Activated naive CD4-positive, alpha-beta T cell treated with anti-CD3 and anti-CD28 coated beads for 36 hours (primary cell): ENCODE data around the gene RBMS3. TPM values are rescaled to one million over a fixed set of nuclear protein-coding genes. Genes with fewer than 3 reads are reported as not detected.

Source experiments
- CTCF ChIA-PET: fragments of 350-600 bp; sonication (Branson Sonifier 250); formaldehyde crosslinking; loops from one replicate; lab custom pipeline; 2021; ENCODE audit warnings: antibody characterized with exemption; lab: Charles Lee
- DNase-seq: peaks from one replicate; pipeline ENCODE4 v3.0.0-alpha.2; 2020
- H3K27ac Mint-ChIP-seq: one replicate; pipeline ENCODE4 v1.8.0; 2021; ENCODE audit warnings: mild to moderate bottlenecking, mixed read lengths
- H3K27me3 Mint-ChIP-seq: one replicate; pipeline ENCODE4 v1.8.0; 2021; ENCODE audit warnings: low read depth, mixed read lengths
- H3K36me3 Mint-ChIP-seq: one replicate; pipeline ENCODE4 v1.8.0; 2021; ENCODE audit warnings: low read depth, mixed read lengths
- H3K4me1 Mint-ChIP-seq: one replicate; pipeline ENCODE4 v1.8.0; 2021; ENCODE audit warnings: low read depth, mixed read lengths
- H3K4me3 Mint-ChIP-seq: one replicate; pipeline ENCODE4 v1.8.0; 2021; ENCODE audit warnings: mild to moderate bottlenecking, moderate library complexity, mixed read lengths
- H3K9me3 Mint-ChIP-seq: one replicate; pipeline ENCODE4 v1.8.0; 2021; ENCODE audit warnings: mixed read lengths
- intact Hi-C: fragments of 100-400 bp; cut with micrococcal nuclease; formaldehyde crosslinking; loops from one replicate; pipeline ENCODE4 v1.15.1; 2023
- total RNA-seq, 2 experiments: library from RNA; stranded (reverse); gene quantifications; one replicate each; pipeline ENCODE4 v1.2.3, GENCODE V29; 2021

Gene RBMS3
- total RNA-seq, 2 experiments from 2014 or later: 0.84 to 1.1 TPM

- Mint-ChIP-seq H3K4me3 (no peak overlapping the region), H3K9me3 (no peaks in the 10 kb centered on the region), H3K4me1 (no peaks in the 10 kb centered on the region), H3K27me3 (no peaks in the 10 kb centered on the region), H3K36me3 (no peaks in the 10 kb centered on the region), H3K27ac (no peak overlapping the region)
- DNase-seq: no peak
- intact Hi-C loops: no loop called here
- CTCF ChIA-PET: no interaction called here
Observed at GRCh38 chr3:29337565-29337964, 56.7 kb downstream of the RBMS3 start.

GRCh38 chr3:29338377-29338776 lies 57.5 kb downstream of the RBMS3 start:
- intact Hi-C loops: no loop called here
- Mint-ChIP-seq H3K4me1 (no peaks in the 10 kb centered on the region), H3K27ac (no peak overlapping the region), H3K36me3 (no peaks in the 10 kb centered on the region), H3K27me3 (no peaks in the 10 kb centered on the region), H3K9me3 (no peaks in the 10 kb centered on the region), H3K4me3 (no peak overlapping the region)
- CTCF ChIA-PET: no interaction called here
- DNase-seq: no peak

- CTCF ChIA-PET: no interaction called here
- no peak overlapping the region for H3K4me3 Mint-ChIP-seq
- no peak for DNase-seq
- H3K36me3 Mint-ChIP-seq: no peaks in the 10 kb centered on the region
- H3K27me3 Mint-ChIP-seq: no peaks in the 10 kb centered on the region
- no peaks in the 10 kb centered on the region for H3K9me3 Mint-ChIP-seq
- H3K27ac Mint-ChIP-seq: no peak overlapping the region
- H3K4me1 Mint-ChIP-seq: no peaks in the 10 kb centered on the region
- intact Hi-C loops: no loop called here
Observed at GRCh38 chr3:29339016-29339833, 58.4 kb downstream of the RBMS3 start.

GRCh38 chr3:29344154-29344553 lies 63.3 kb downstream of the RBMS3 start:
- CTCF ChIA-PET: no interaction called here
- Mint-ChIP-seq H3K4me1 (no peaks in the 10 kb centered on the region), H3K27me3 (peaks cover 3% of the 10 kb centered on the region), H3K4me3 (no peak overlapping the region), H3K27ac (no peak overlapping the region), H3K36me3 (no peaks in the 10 kb centered on the region), H3K9me3 (no peaks in the 10 kb centered on the region)
- intact Hi-C loops: no loop called here
- DNase-seq: no peak

- Mint-ChIP-seq H3K27me3 (peaks cover 3% of the 10 kb centered on the region), H3K9me3 (no peaks in the 10 kb centered on the region), H3K4me3 (no peak overlapping the region), H3K27ac (no peak overlapping the region), H3K36me3 (no peaks in the 10 kb centered on the region), H3K4me1 (no peaks in the 10 kb centered on the region)
- no peak for DNase-seq
- CTCF ChIA-PET: no interaction called here
- intact Hi-C loops: no loop called here
Observed at GRCh38 chr3:29344935-29345334, 64.1 kb downstream of the RBMS3 start.

GRCh38 chr3:29345516-29346300 lies 64.8 kb downstream of the RBMS3 start:
- CTCF ChIA-PET: no interaction called here
- Mint-ChIP-seq H3K36me3 (no peaks in the 10 kb centered on the region), H3K27ac (no peak overlapping the region), H3K27me3 (peaks cover 3% of the 10 kb centered on the region), H3K4me3 (no peak overlapping the region), H3K9me3 (no peaks in the 10 kb centered on the region), H3K4me1 (no peaks in the 10 kb centered on the region)
- intact Hi-C loops: no loop called here
- DNase-seq: no peak

GRCh38 chr3:29346828-29347227 lies 66.0 kb downstream of the RBMS3 start:
- CTCF ChIA-PET: no interaction called here

GRCh38 chr3:29347412-29347811 lies 66.5 kb downstream of the RBMS3 start:
- intact Hi-C loops: no loop called here
- Mint-ChIP-seq H3K4me1 (no peaks in the 10 kb centered on the region), H3K36me3 (no peaks in the 10 kb centered on the region), H3K27ac (no peak overlapping the region), H3K27me3 (peaks cover 3% of the 10 kb centered on the region), H3K4me3 (no peak overlapping the region), H3K9me3 (no peaks in the 10 kb centered on the region)
- CTCF ChIA-PET: no interaction called here
- DNase-seq: no peak

More at GRCh38 chr3:29346828-29347227, 66.0 kb downstream of the RBMS3 start:
- no peak for DNase-seq
- Mint-ChIP-seq H3K4me3 (no peak overlapping the region), H3K9me3 (no peaks in the 10 kb centered on the region), H3K4me1 (no peaks in the 10 kb centered on the region), H3K27ac (no peak overlapping the region), H3K27me3 (peaks cover 3% of the 10 kb centered on the region), H3K36me3 (no peaks in the 10 kb centered on the region)
- intact Hi-C loops: no loop called here

- Mint-ChIP-seq H3K4me1 (no peaks in the 10 kb centered on the region), H3K36me3 (no peaks in the 10 kb centered on the region), H3K4me3 (no peak overlapping the region), H3K27ac (no peak overlapping the region), H3K27me3 (peaks cover 3% of the 10 kb centered on the region), H3K9me3 (no peaks in the 10 kb centered on the region)
- intact Hi-C loops: no loop called here
- DNase-seq: no peak
- CTCF ChIA-PET: no interaction called here
Observed at GRCh38 chr3:29348316-29348715, 67.4 kb downstream of the RBMS3 start.

- H3K27me3 Mint-ChIP-seq: peaks cover 3% of the 10 kb centered on the region
- H3K36me3 Mint-ChIP-seq: no peaks in the 10 kb centered on the region
- H3K4me1 Mint-ChIP-seq: peaks cover 2% of the 10 kb centered on the region
- no peak for DNase-seq
- intact Hi-C loops: no loop called here
- H3K27ac Mint-ChIP-seq: no peak overlapping the region
- no peaks in the 10 kb centered on the region for H3K9me3 Mint-ChIP-seq
- CTCF ChIA-PET: interaction anchor here (0.6 kb wide), 1 partner anchor 527 kb away, joined by 3 read pairs; no protein-coding TSS in a partner anchor
- H3K4me3 Mint-ChIP-seq: no peak overlapping the region
Observed at GRCh38 chr3:29349049-29349448, 68.2 kb downstream of the RBMS3 start.

GRCh38 chr3:29353807-29354206 lies 72.9 kb downstream of the RBMS3 start:
- intact Hi-C loops: no loop called here
- DNase-seq: no peak
- no peaks in the 10 kb centered on the region for H3K27me3 Mint-ChIP-seq
- H3K27ac Mint-ChIP-seq: no peak overlapping the region
- H3K4me3 Mint-ChIP-seq: no peak overlapping the region
- H3K4me1 Mint-ChIP-seq: peaks cover 3% of the 10 kb centered on the region
- no peaks in the 10 kb centered on the region for H3K9me3 Mint-ChIP-seq
- CTCF ChIA-PET: no interaction called here
- H3K36me3 Mint-ChIP-seq: no peaks in the 10 kb centered on the region

GRCh38 chr3:29354894-29355293 lies 74.0 kb downstream of the RBMS3 start:
- Mint-ChIP-seq H3K4me1 (peaks cover 3% of the 10 kb centered on the region), H3K36me3 (no peaks in the 10 kb centered on the region), H3K9me3 (peaks cover 1% of the 10 kb centered on the region), H3K4me3 (no peak overlapping the region), H3K27ac (no peak overlapping the region), H3K27me3 (no peaks in the 10 kb centered on the region)
- no peak for DNase-seq
- CTCF ChIA-PET: no interaction called here
- intact Hi-C loops: no loop called here

- CTCF ChIA-PET: no interaction called here
- no peaks in the 10 kb centered on the region for H3K27me3 Mint-ChIP-seq
Observed at GRCh38 chr3:29356062-29356461, 75.2 kb downstream of the RBMS3 start.

More at GRCh38 chr3:29356062-29356461, 75.2 kb downstream of the RBMS3 start:
- intact Hi-C loops: no loop called here
- Mint-ChIP-seq H3K27ac (no peak overlapping the region), H3K4me3 (no peak overlapping the region), H3K36me3 (no peaks in the 10 kb centered on the region), H3K4me1 (peaks cover 3% of the 10 kb centered on the region), H3K9me3 (peaks cover 4% of the 10 kb centered on the region)
- no peak for DNase-seq
